GM23338 (cell line): ENCODE results near the gene SYNGR4. TPM values are rescaled to one million over a fixed set of nuclear protein-coding genes. Genes with fewer than 3 reads are reported as not detected.

Experiments
- ATAC-seq: fragments of 200-7000 bp; cut with Tn5 transposase; 3 replicates; pipeline ENCODE4 v1.9.1; 2020
- DNase-seq: peaks from one replicate; pipeline ENCODE4 v3.0.0-alpha.2; 2015; ENCODE audit warnings: low spot score
- H2AFZ ChIP-seq: fragments of 200-600 bp; sonication (generic); 2 replicates; pipeline ENCODE4 v1.8.0; 2016; ENCODE audit warnings: antibody characterized with exemption, mild to moderate bottlenecking, moderate library complexity
- H3F3A ChIP-seq: fragments of 200-600 bp; sonication (generic); replicated peaks from 2 replicates; pipeline ENCODE4 v1.8.0; 2017; ENCODE audit warnings: antibody characterized with exemption, mixed run types, low read depth
- H3K27ac ChIP-seq: fragments of 200-600 bp; sonication (generic); 2 replicates; pipeline ENCODE4 v1.6.1; 2016; ENCODE audit warnings: low read depth
- H3K27me3 ChIP-seq: fragments of 200-600 bp; sonication (generic); 2 replicates; pipeline ENCODE4 v1.8.0; 2016; ENCODE audit warnings: mild to moderate bottlenecking, mixed run types, moderate library complexity; ENCODE audit not compliant: insufficient read depth
- H3K36me3 ChIP-seq: fragments of 200-600 bp; sonication (generic); 2 replicates; pipeline ENCODE4 v1.8.0; 2016; ENCODE audit warnings: mild to moderate bottlenecking; ENCODE audit not compliant: insufficient read depth
- H3K4me1 ChIP-seq: fragments of 200-600 bp; sonication (generic); 2 replicates; pipeline ENCODE4 v1.8.0; 2016; ENCODE audit warnings: mild to moderate bottlenecking, moderate library complexity; ENCODE audit not compliant: insufficient read depth
- H3K4me2 ChIP-seq: fragments of 200-600 bp; sonication (generic); 2 replicates; pipeline ENCODE4 v1.7.1; 2017; ENCODE audit warnings: mixed run types
- H3K4me3 ChIP-seq: fragments of 200-600 bp; sonication (generic); 2 replicates; pipeline ENCODE4 v1.6.1; 2016; ENCODE audit warnings: mixed run types
- H3K79me2 ChIP-seq: fragments of 200-600 bp; sonication (generic); replicated peaks from 2 replicates; pipeline ENCODE4 v1.8.0; 2017; ENCODE audit warnings: mild to moderate bottlenecking; ENCODE audit not compliant: insufficient read depth
- H3K9me2 ChIP-seq: fragments of 200-600 bp; sonication (generic); 2 replicates; pipeline ENCODE4 v1.8.0; 2017; ENCODE audit not compliant: insufficient read depth
- H4K20me1 ChIP-seq: fragments of 200-600 bp; sonication (generic); replicated peaks from 2 replicates; pipeline ENCODE4 v1.8.0; 2017; ENCODE audit warnings: mild to moderate bottlenecking; ENCODE audit not compliant: insufficient read depth
- H3K27ac Mint-ChIP-seq: 2 replicates; pipeline ENCODE4 v1.8.0; 2020; ENCODE audit warnings: inconsistent platforms, mild to moderate bottlenecking, moderate library complexity, mixed read lengths
- H3K27me3 Mint-ChIP-seq: 3 replicates; pipeline ENCODE4 v1.8.0; 2022; ENCODE audit warnings: low read depth, mild to moderate bottlenecking, moderate library complexity, mixed read lengths, inconsistent platforms; ENCODE audit not compliant: insufficient read depth, poor library complexity
- H3K36me3 Mint-ChIP-seq: 3 replicates; pipeline ENCODE4 v1.8.0; 2021; ENCODE audit warnings: low read depth, mild to moderate bottlenecking, inconsistent platforms, moderate library complexity, mixed read lengths
- H3K4me1 Mint-ChIP-seq: 3 replicates; pipeline ENCODE4 v1.8.0; 2020; ENCODE audit warnings: mild to moderate bottlenecking, inconsistent platforms, mixed read lengths
- H3K4me3 Mint-ChIP-seq: 3 replicates; pipeline ENCODE4 v1.8.0; 2021; ENCODE audit warnings: moderate library complexity, mild to moderate bottlenecking, inconsistent platforms, mixed read lengths
- H3K9me3 Mint-ChIP-seq: 3 replicates; pipeline ENCODE4 v1.8.0; 2020; ENCODE audit warnings: moderate library complexity, mild to moderate bottlenecking, inconsistent platforms, mixed read lengths
- CREB1 ChIP-seq: fragments of 250-450 bp; sonication (Bioruptor Pico); IDR thresholded peaks from 2 replicates; pipeline ENCODE4 v1.5.0; 2020; ENCODE audit warnings: low read depth, mild to moderate bottlenecking, moderate library complexity
- EZH2 ChIP-seq: fragments of 200-600 bp; sonication (generic); IDR thresholded peaks from one replicate; pipeline ENCODE4 v1.8.0; 2017; ENCODE audit warnings: antibody characterized with exemption, mild to moderate bottlenecking, low read depth; ENCODE audit not compliant: unreplicated experiment
- EZH2phosphoT487 ChIP-seq: fragments of 200-600 bp; sonication (generic); IDR thresholded peaks from one replicate; pipeline ENCODE4 v1.8.1; 2018; ENCODE audit warnings: antibody characterized with exemption; ENCODE audit not compliant: unreplicated experiment
- JUNB ChIP-seq: IDR thresholded peaks from one replicate; pipeline ENCODE4 v1.6.1; 2016; ENCODE audit warnings: antibody characterized with exemption; ENCODE audit not compliant: unreplicated experiment
- NANOG ChIP-seq: IDR thresholded peaks from 2 replicates; pipeline ENCODE4 v1.6.1; 2016; ENCODE audit warnings: antibody characterized with exemption, borderline replicate concordance
- STAT1 ChIP-seq: IDR thresholded peaks from one replicate; pipeline ENCODE4 v1.6.1; 2016; ENCODE audit warnings: antibody characterized with exemption; ENCODE audit not compliant: unreplicated experiment
- ZNF114 ChIP-seq: fragments of 250-450 bp; sonication (Bioruptor Pico); IDR thresholded peaks from 2 replicates; pipeline ENCODE4 v1.5.0; 2020; ENCODE audit warnings: mild to moderate bottlenecking, moderate library complexity
- ZNF331 ChIP-seq: fragments of 250-450 bp; sonication (Bioruptor Pico); IDR thresholded peaks from 2 replicates; pipeline ENCODE4 v1.5.0; 2020; ENCODE audit warnings: low read depth, mild to moderate bottlenecking, moderate library complexity
- polyA plus RNA-seq: library from polyadenylated mRNA; unstranded; fragments of >200 nt; fragmentation: Nextera tagmentation; extraction: Ambion mirVana; gene quantifications from 2 replicates; pipeline ENCODE4 v1.2.1, GENCODE V29; 2016
- total RNA-seq: library from RNA; depleted of rRNA; stranded (reverse); fragments of >200 nt; shearing (Covaris generic); gene quantifications from 2 replicates; pipeline ENCODE4 v1.2.3, GENCODE V29; 2014
- TF ChIP-seq, protein P1 (sequence below): fragments of 250-450 bp; sonication (Bioruptor Pico); IDR thresholded peaks from 2 replicates; pipeline ENCODE4 v1.5.0; 2020; ENCODE audit warnings: mild to moderate bottlenecking, moderate library complexity

The SYNGR4 gene
- total and polyA plus RNA-seq, 2 experiments from 2014 or later: not detected

DNA sequence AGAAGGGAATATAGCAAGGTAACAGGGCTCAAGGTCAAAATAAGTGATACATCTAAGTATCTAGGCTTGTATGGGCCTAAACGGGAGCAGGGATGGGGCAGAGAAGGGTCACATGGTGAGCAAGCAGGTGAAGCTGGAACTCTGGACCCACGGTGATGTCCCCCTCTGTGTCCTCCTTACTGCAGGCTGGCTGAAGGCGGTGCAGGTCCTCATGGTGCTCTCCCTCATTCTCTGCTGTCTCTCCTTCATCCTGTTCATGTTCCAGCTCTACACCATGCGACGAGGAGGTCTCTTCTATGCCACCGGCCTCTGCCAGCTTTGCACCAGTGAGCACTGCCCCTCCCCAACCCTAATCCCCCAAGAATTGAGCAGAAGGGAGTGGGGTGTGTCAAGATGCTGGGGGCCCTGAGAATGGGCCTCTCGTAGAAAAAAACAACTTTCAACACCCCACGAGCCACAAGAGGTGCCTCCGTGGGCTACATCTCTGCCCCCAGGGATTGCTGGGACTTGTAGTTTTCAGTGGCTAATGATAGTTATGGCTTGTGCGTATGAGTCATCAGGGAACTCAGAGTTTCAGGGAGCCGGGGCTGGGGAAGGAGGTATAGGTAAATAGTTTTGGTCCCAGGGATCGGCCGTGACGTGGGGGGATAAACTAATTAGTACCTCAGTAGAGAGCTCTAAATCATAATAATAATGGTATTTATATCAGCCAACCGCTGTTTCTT, 34.8 kb upstream of the SYNGR4 start:
- Histone ChIP-seq H3F3A (peaks cover 15% of the 10 kb centered on the region; the same call in 1 of the 2 replicates), H3K4me3 (peak overlapping the region; percentile 69), H2AFZ (no peak overlapping the region), H3K4me1 (peaks cover 28% of the 10 kb centered on the region), H3K9me2 (no peaks in the 10 kb centered on the region), H3K36me3 (no peaks in the 10 kb centered on the region), H4K20me1 (no peaks in the 10 kb centered on the region), H3K4me2 (peak overlapping the region; percentile 73), H3K27me3 (peaks cover 7% of the 10 kb centered on the region; the same call in 1 of the 2 replicates), H3K27ac (no peak overlapping the region), H3K79me2 (no peaks in the 10 kb centered on the region)
- TF ChIP-seq CREB1 (0 out of 2 replicates have a peak, but pooled peaks have one; percentile 32), ZNF331 (CRISPR knock-in tag) (no peak)
- TF ChIP-seq, protein P1, sequence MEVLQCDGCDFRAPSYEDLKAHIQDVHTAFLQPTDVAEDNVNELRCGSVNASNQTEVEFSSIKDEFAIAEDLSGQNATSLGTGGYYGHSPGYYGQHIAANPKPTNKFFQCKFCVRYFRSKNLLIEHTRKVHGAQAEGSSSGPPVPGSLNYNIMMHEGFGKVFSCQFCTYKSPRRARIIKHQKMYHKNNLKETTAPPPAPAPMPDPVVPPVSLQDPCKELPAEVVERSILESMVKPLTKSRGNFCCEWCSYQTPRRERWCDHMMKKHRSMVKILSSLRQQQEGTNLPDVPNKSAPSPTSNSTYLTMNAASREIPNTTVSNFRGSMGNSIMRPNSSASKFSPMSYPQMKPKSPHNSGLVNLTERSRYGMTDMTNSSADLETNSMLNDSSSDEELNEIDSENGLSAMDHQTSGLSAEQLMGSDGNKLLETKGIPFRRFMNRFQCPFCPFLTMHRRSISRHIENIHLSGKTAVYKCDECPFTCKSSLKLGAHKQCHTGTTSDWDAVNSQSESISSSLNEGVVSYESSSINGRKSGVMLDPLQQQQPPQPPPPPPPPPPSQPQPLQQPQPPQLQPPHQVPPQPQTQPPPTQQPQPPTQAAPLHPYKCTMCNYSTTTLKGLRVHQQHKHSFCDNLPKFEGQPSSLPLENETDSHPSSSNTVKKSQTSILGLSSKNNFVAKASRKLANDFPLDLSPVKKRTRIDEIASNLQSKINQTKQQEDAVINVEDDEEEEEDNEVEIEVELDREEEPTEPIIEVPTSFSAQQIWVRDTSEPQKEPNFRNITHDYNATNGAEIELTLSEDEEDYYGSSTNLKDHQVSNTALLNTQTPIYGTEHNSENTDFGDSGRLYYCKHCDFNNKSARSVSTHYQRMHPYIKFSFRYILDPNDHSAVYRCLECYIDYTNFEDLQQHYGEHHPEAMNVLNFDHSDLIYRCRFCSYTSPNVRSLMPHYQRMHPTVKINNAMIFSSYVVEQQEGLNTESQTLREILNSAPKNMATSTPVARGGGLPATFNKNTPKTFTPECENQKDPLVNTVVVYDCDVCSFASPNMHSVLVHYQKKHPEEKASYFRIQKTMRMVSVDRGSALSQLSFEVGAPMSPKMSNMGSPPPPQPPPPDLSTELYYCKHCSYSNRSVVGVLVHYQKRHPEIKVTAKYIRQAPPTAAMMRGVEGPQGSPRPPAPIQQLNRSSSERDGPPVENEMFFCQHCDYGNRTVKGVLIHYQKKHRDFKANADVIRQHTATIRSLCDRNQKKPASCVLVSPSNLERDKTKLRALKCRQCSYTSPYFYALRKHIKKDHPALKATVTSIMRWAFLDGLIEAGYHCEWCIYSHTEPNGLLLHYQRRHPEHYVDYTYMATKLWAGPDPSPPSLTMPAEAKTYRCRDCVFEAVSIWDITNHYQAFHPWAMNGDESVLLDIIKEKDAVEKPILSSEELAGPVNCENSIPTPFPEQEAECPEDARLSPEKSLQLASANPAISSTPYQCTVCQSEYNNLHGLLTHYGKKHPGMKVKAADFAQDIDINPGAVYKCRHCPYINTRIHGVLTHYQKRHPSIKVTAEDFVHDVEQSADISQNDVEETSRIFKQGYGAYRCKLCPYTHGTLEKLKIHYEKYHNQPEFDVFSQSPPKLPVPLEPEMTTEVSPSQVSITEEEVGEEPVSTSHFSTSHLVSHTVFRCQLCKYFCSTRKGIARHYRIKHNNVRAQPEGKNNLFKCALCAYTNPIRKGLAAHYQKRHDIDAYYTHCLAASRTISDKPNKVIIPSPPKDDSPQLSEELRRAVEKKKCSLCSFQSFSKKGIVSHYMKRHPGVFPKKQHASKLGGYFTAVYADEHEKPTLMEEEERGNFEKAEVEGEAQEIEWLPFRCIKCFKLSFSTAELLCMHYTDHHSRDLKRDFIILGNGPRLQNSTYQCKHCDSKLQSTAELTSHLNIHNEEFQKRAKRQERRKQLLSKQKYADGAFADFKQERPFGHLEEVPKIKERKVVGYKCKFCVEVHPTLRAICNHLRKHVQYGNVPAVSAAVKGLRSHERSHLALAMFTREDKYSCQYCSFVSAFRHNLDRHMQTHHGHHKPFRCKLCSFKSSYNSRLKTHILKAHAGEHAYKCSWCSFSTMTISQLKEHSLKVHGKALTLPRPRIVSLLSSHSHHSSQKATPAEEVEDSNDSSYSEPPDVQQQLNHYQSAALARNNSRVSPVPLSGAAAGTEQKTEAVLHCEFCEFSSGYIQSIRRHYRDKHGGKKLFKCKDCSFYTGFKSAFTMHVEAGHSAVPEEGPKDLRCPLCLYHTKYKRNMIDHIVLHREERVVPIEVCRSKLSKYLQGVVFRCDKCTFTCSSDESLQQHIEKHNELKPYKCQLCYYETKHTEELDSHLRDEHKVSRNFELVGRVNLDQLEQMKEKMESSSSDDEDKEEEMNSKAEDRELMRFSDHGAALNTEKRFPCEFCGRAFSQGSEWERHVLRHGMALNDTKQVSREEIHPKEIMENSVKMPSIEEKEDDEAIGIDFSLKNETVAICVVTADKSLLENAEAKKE (CRISPR knock-in tag): no peak
- H3K9me3 Mint-ChIP-seq: peaks cover 10% of the 10 kb centered on the region
- ATAC-seq (peak; percentile 6), DNase-seq (peak; percentile 85)
- H3K4me1 Mint-ChIP-seq: peaks cover 40% of the 10 kb centered on the region
- 0 out of 2 replicates have a peak overlapping the region, but pooled peaks have one; percentile 95 for H3K27ac Mint-ChIP-seq
- peaks cover 8% of the 10 kb centered on the region for H3K36me3 Mint-ChIP-seq
- peaks cover 43% of the 10 kb centered on the region for H3K27me3 Mint-ChIP-seq
- peak overlapping the region; percentile 91 for H3K4me3 Mint-ChIP-seq

DNA sequence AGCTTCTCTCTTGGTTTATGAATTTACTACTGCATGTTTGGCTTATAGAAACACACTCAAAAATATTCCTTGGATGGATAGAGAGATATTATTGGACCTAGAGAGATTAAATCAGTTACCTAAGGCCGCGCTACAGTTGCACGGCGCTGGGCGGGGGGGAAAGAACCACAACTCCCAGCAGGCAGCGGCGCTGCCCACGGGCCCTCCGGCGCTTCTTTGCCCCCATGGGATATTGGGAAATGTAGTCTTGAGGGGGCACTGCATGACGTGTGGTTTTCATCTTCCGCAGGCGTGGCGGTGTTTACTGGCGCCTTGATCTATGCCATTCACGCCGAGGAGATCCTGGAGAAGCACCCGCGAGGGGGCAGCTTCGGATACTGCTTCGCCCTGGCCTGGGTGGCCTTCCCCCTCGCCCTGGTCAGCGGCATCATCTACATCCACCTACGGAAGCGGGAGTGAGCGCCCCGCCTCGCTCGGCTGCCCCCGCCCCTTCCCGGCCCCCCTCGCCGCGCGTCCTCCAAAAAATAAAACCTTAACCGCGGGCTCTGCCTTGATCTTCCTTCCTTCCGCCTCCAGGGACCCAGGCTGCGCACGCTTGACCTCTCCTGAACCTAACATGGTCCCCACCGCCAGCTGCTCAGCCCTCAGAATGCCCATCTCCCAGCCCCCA, 34.0 kb upstream of the SYNGR4 start:
- ATAC-seq (peak; percentile 50), DNase-seq (peak; percentile 95)
- peak overlapping the region; percentile 91 for H3K4me3 Mint-ChIP-seq
- Histone ChIP-seq H3K9me2 (no peaks in the 10 kb centered on the region), H3K36me3 (no peaks in the 10 kb centered on the region), H3K4me3 (peak overlapping the region; percentile 69), H3K79me2 (no peaks in the 10 kb centered on the region), H4K20me1 (no peaks in the 10 kb centered on the region), H3K4me2 (peak overlapping the region; percentile 73), H3K27ac (peak overlapping the region; percentile 92), H3K27me3 (peaks cover 6% of the 10 kb centered on the region; the same call in 1 of the 2 replicates), H3F3A (peaks cover 15% of the 10 kb centered on the region; the same call in 1 of the 2 replicates), H3K4me1 (peaks cover 23% of the 10 kb centered on the region), H2AFZ (peak overlapping the region; percentile 40)
- peaks cover 10% of the 10 kb centered on the region for H3K9me3 Mint-ChIP-seq
- peak overlapping the region; percentile 95 for H3K27ac Mint-ChIP-seq
- H3K27me3 Mint-ChIP-seq: peaks cover 43% of the 10 kb centered on the region
- peaks cover 8% of the 10 kb centered on the region for H3K36me3 Mint-ChIP-seq
- H3K4me1 Mint-ChIP-seq: peaks cover 35% of the 10 kb centered on the region
- TF ChIP-seq NANOG (no peak), CREB1 (peak; percentile 87), JUNB (no peak), ZNF114 (no peak), EZH2 (no peak), ZNF331 (CRISPR knock-in tag) (no peak), STAT1 (no peak), EZH2phosphoT487 (no peak)
